GM15510 (cell line): ENCODE measurements around the gene CNOT6.

ENCODE experiments used
- POLR2A ChIP-seq: IDR thresholded peaks from 3 replicates; pipeline ENCODE4 v1.6.1; 2011; ENCODE audit warnings: borderline replicate concordance; ENCODE audit not compliant: insufficient read length; ENCODE audit errors: extremely low read depth

CNOT6 gene

DNA sequence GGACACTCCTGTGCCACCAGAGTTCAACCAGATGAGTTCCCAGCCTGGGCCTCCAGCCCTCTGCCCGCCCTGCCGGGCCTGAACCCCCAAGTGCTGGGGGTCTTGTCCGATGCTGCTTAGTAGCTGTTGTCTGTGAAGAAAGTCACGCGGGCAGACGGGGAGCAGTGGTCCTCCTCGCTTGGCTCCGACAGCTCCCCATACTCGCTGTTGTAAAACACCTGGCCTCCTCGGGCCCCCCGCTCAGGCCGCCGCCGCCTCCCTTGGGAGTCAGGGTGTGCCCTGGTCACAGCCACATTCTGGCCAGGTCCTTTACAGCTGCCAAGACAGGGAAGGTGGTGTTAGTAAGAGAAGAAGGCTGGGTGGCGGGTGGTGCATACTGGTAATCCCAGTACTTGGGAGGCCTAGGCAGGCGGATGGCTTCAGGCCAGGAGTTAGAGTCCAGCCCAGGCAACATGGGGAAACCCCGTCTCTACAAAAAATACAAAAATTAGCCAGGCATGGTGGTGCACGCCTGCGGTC lies 109.0 kb downstream of the CNOT6 start:
- no peak for TF ChIP-seq POLR2A

DNA sequence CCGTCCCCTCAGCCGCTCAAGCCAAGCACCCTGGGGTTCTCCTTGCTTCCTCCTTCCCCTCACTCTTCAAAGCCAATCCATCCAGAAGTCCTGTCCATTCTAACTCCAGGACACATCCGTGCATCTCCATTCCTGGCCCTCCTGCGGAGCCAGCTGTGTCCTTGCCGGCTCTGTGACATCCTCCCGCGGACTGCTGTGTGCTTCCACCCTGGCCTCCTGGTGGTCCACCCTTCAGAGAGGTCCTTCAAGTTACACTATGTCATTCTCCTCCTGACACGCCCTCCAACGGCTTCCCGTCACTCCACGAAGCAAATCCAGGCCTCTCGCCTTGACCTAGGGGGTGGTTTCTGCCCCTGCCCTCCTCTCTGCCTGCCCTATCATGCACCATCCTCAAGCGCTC lies 110.1 kb downstream of the CNOT6 start:
- TF ChIP-seq POLR2A, result no peak

DNA sequence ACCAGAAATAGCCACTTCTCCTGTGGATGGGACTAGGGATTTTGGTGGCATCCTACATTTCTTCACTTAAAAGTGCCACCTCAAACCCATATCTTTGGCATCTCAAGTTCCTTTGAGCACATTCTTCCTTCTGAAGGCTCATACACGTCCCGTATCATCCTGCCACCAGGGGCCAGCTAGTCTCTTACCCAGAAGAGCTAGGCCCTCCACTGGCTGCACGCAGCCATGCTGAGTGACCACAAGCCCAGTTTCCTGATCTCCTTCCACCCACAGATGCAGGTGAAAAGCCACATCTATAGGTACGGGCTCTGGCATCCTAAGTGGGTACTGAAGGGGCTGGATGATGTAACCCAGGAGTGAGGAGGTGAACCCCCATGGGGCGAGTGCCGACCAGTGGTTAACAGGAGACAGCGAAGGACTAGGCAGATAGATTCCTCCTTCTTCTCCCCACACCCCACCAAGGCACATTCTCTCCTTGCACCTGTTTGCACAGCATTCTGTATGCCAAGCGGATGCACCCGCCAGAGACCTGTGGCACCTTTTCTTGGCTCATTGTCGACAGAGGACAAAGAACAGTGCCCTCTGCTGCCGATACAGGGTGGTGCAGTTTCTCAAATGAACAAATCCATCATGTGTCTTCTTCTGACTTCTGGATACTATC lies 111.5 kb downstream of the CNOT6 start:
- no peak for TF ChIP-seq POLR2A

DNA sequence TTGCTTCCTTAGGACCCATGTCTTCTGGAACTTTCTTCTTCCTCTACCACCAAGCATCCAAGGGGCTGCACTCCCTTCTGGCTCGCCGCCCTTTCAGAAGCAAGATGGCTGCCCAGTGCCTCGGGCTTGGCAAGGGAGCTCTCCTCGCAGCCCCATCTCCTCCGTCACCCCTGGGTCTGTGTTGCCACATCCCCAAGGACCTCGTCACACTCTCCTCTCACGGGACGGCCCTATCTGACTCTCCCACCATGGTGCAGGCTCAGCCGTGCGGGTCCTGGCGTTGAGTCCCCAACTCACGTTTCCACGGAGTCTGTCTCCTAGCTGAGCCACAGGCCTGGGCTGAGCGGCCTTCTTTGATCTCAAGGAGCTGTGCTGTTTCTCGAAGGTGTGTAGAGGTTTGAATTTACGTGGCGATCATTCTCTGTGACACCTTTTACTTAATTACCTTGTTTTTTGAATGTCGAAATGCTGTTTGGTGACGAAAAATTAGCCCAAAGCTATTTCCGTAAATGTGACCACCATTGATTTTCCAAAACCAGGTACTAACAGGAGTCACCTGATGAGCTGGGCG lies 112.1 kb downstream of the CNOT6 start:
- no peak for TF ChIP-seq POLR2A

DNA sequence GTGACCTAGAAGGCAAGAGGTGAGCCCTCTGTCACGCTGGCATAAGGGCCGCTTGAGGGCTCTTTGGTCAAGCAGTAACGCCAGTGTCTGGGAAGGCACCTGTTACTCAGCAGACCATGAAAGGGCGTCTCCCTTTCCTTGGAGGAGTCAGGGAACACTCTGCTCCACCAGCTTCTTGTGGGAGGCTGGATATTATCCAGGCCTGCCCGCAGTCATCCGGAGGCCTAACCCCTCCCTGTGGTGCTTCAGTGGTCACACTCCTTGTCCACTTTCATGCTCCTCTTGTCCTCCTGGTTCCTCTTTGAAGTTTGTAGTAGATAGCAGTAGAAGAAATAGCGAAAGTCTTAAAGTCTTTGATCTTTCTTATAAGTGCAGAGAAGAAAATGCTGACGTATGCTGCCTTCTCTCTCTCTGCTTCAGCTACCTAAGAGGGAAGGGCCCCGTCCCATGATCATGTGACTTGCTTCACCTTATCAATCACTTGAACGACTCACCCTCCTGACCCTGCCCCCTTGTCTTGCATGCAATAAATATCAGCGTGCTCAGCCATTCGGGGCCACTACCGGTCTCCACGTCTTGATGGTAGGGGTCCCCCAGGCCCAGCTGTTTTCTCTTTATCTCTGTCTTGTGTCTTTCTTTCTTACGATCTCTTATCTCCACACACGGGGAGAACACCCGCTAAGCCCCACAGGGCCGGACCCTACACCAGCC lies 113.8 kb downstream of the CNOT6 start:
- TF ChIP-seq POLR2A, result no peak

DNA sequence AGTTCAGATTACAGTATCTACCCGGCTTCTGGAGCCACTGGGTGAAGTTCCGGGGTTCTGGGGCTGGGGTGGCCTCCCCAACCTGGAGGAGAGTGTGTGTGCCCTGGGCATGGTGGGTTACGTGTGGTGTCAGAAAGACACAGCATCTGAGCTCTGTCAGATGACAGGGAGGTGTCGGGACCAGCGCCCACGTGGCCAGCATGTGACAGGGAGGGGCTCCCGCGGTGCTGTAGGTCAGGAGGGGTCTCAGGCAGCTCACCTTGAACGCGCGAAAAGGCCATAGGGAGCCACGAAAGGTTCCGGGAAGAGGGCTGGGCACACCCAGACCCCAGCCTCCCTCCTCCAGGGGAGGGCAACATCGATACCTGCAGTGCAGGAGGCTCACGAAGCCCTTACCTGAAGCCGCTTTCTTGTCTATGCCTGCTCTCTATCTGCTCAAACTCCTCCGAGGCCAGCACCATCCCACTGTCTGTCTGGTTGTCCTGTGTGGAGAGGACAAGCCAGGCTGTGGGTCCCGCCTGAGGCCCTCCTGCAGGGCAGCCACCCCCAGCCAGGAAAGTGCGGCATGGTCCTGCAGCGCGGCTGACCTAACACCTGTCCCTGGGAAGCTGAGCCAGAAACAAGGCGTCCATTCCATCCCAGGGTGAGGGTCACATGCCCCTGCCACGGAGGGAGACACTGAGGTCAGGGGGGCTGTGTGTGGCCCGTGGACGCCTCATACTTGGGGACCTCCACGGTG lies 114.6 kb downstream of the CNOT6 start:
- TF ChIP-seq POLR2A, result no peak

DNA sequence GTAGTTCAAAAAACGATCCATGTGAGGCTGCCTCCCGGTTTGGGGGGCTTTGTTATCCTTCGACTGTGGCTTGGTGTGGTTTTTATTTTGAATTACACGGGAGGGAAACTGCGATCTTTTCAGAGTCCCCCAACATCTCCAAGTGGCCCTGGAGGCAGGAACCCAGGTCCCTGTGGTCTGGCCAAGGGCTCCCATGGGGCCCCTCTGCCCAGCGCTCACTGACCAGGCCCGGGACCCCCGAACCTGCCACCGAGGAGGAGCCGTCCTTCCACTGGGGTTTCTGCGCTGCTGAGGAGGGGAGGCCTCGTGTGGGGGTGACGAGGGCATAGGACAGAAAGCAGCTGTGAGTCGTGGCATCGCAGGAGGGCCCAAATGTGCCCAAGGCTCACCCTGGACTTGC lies 115.2 kb downstream of the CNOT6 start:
- no peak for TF ChIP-seq POLR2A

DNA sequence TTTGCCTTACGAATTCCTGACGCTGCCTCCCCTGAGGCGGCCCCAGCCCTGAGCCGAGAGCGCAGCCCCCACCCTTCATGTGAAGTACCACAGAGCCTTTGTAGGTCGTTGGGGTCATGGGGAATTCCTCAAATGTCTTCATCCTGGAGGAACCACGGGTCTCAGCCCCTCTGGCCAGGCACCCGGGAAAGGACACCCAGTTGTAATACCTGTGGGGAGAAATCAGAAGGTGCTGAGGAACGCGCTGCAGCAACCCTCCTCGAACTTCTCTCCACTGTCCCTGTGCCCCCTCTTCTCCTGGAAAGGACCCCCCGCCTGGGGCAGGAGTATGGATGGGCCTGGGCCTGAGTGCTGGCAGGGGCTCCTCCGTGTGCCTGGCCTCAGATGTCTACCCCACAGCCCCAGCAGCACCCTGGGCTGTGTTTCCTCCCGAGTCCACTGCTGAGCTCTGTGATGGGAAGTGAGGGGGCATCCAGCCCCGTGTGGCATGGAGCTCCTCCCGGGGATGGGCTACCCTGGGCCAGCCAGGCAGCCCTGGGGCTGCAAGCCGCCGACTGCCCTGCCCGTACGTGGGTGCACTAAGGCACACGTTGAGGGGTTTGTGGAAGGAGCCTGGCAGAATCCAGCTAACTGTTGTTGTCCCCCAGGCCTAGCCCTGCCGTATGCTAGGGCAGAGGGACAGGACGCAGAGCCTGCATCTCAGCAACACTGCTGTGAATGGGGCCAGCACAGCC lies 115.8 kb downstream of the CNOT6 start:
- TF ChIP-seq POLR2A, result no peak

DNA sequence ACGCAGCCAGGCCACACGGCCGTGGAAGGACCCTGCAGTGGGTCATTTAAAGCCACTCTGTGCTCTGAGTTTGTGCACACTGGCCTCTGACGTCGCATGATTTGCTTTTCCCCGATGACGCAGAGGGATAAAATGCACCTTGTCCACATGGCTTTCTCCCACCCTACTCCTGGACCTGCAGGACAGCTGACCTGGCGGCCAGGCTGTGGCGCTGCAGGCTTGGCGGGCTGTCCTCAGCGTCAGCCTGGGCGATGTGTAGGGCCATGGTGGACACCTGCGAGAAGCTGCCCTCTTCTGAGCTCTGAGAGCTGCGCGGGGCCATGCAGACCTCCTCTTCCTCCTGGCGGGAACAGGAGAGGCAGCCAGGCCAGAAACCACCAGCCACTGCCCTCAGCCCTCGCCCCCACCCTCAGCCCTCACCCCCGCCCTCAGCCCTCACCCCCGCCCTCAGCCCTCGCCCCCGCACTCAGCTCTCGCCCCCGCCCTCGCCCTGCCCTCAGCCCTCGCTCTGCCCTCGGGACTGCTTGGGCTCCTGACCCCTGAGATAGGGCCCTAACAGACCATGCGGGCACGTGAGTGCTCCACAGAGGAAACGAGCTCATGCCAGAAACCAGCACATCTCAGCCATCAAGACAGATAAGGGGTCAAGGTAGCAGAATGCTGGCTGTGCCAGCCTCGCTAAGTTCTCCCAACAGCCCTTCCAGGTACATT lies 117.1 kb downstream of the CNOT6 start:
- no peak for TF ChIP-seq POLR2A

DNA sequence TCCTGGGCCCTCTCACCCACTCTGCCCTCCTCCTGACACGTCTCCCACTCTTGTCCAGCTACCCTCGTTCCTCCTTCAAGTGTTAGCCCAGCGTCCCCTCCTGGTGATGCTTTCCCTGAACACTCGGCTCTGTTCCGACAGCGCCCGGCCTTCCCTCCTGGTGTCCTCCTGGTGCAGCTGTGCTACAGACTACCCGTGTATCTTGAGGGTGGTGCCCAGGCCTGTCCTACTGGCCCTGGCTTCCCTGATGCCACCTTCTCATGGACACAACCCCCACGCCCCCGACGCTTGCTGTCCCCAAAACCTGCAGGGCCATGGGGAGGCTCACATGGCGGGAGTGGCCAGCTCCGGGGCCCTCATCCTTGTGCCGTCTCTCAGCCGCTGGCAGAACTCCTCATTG lies 118.5 kb downstream of the CNOT6 start:
- no peak for TF ChIP-seq POLR2A

DNA sequence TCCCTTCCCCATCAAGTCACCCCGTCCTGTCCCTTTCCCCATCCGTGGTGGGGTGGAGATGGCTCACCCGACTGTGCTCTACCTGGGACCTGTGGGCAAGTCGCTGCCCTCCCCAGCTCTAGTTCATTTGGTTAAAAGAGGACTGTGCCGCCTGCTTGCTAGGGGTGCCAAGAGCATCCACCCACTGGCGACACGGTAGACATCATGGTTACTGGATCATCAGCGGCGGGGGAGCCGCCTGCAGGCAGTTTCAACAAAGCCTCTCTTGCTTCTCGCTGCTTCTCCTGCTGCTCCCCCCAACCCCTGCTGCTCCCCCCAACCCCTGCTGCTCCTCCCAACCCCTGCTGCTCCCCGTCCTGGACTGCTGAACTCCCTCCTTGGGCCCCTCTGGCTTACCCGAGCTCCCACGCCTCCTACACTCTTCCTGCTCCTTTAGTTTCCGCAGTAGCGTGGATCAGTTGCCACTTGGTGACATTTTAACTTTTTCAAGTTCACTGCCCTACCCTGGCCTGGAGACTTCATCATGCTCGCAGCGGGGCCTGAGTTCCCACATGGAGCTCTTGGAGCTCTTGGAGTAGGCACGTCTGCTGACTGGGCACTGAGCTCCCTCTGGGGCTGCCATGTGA lies 119.1 kb downstream of the CNOT6 start:
- TF ChIP-seq POLR2A, result no peak

DNA sequence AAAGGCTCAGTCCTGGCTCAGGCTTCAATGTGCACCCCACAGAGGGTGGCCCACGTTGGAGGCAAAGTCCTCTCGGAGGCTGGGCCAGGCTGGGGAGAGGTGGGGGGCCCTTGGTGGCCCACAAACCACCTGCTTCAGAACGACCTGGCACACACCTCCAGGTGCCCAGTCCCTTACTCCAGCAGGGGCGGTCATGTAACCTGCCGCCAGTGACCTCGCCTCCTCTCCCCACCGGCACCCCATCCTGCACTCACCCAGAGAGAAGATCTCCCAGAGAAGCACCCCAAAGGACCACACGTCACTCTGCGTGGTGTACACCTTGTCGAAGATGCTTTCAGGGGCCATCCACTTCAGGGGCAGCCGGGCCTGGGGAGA lies 119.6 kb downstream of the CNOT6 start:
- TF ChIP-seq POLR2A, result no peak

DNA sequence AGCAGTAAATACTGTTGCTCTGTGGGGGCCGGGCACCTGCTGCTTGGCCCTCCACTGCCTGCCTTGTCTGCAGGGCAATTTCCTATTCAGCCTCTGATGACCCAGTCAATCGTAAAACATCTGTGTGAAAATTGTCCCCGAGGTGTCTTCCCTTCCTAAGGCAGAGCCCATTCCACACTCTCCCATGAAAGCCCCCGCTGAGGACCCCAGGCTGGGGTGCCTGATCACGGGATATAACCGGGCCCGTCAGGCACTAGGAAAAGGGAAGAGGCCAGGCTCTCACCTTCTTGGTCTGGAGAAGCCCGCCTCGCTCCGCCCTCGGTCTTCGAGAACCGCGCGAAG lies 124.3 kb downstream of the CNOT6 start:
- TF ChIP-seq POLR2A, result no peak
